ENCODE measurements around the gene BEND5.

The BEND5 gene

GRCh38 chr1:48789903-48790302 is 13.2 kb upstream of the BEND5 start:
- TF ChIP-seq ZNF514 (tag by site-specific recombination; IDR thresholded peaks at IDR 0.05) (no peak), FEZF1 (tag by site-specific recombination; IDR thresholded peaks at IDR 0.05) (no peak), ZNF280C (tag by site-specific recombination; IDR thresholded peaks at IDR 0.05) (no peak), ZNF416 (tag by site-specific recombination; IDR thresholded peaks at IDR 0.05) (no peak), ZNF121 (tag by site-specific recombination; IDR thresholded peaks at IDR 0.05) (no peak), MEIS1 (CRISPR knock-in tag; IDR thresholded peaks at IDR 0.05; ENCODE audit: borderline replicate concordance) (no peak), ZBTB6 (tag by site-specific recombination; IDR thresholded peaks at IDR 0.05) (no peak), OSR2 (tag by site-specific recombination; IDR thresholded peaks at IDR 0.05) (no peak), ZXDB (tag by site-specific recombination; IDR thresholded peaks at IDR 0.05) (no peak), SETDB1 (IDR thresholded peaks at IDR 0.05; ENCODE audit: insufficient read length, low read length) (no peak), ZNF362 (tag by site-specific recombination; IDR thresholded peaks at IDR 0.05) (no peak), ZNF664 (tag by site-specific recombination; IDR thresholded peaks at IDR 0.05) (no peak), ZNF561 (tag by site-specific recombination; IDR thresholded peaks at IDR 0.05; ENCODE audit: borderline replicate concordance) (no peak), PRDM1 (tag by site-specific recombination; IDR thresholded peaks at IDR 0.05) (no peak), ZNF423 (tag by site-specific recombination; IDR thresholded peaks at IDR 0.05) (no peak), AEBP2 (tag by site-specific recombination; IDR thresholded peaks at IDR 0.05; ENCODE audit: borderline replicate concordance) (no peak), GLIS2 (tag by site-specific recombination; IDR thresholded peaks at IDR 0.05) (no peak), ZNF658 (tag by site-specific recombination; IDR thresholded peaks at IDR 0.05) (no peak)
- Histone ChIP-seq H3K9me3 (ENCODE audit: control insufficient read depth, insufficient read depth, low read depth, low read length) (no peaks in the 10 kb centered on the region), H3K4me1 (ENCODE audit: control insufficient read depth, insufficient read depth, low read length) (no peaks in the 10 kb centered on the region), H3K36me3 (ENCODE audit: control insufficient read depth in 2 of 2, insufficient read depth in 1 of 2, low read length in 2 of 2) (no peaks in the 10 kb centered on the region), H3K27ac (ENCODE audit: extremely low read depth, low read depth, low read length) (no peak overlapping the region), H3K4me3 (ENCODE audit: low read depth, low read length) (no peak overlapping the region)
- POLR2A ChIA-PET = no interaction called here
- CTCF ChIA-PET = interaction anchor here (1.0 kb wide), 1 partner anchor 27 kb away, joined by 3 read pairs; no protein-coding TSS in a partner anchor

GRCh38 chr1:48785869-48786268 is 9.2 kb upstream of the BEND5 start:
- TF ChIP-seq ZNF488 (tag by site-specific recombination; IDR thresholded peaks at IDR 0.05) = no peak
- Histone ChIP-seq H3K4me3 (ENCODE audit: low read depth, low read length) (no peak overlapping the region), H3K9me3 (ENCODE audit: control insufficient read depth, insufficient read depth, low read depth, low read length) (no peaks in the 10 kb centered on the region), H3K36me3 (ENCODE audit: control insufficient read depth in 2 of 2, insufficient read depth in 1 of 2, low read length in 2 of 2) (no peaks in the 10 kb centered on the region), H3K27ac (ENCODE audit: extremely low read depth, low read depth, low read length) (no peak overlapping the region), H3K4me1 (ENCODE audit: control insufficient read depth, insufficient read depth, low read length) (no peaks in the 10 kb centered on the region)
- POLR2A ChIA-PET = no interaction called here
- CTCF ChIA-PET = no interaction called here

Data from HEK293 (cell line).